HPDE6-E6E7 (cell line): ENCODE measurements around the gene PSG6.
"Not testable (repeated sequence)": the region's sequence is repeated elsewhere in the genome, so short reads cannot be mapped to it uniquely, and the experiment has no call there.

Source experiments
- DNase-seq: peaks from one replicate; pipeline ENCODE4 v3.0.0; 2011; ENCODE audit warnings: missing footprints; ENCODE audit errors: extremely low spot score

The PSG6 gene

GRCh38 chr19:42853231-42853630 lies 64.5 kb downstream of the PSG6 start:
- not testable (repeated sequence) for DNase-seq

DNA sequence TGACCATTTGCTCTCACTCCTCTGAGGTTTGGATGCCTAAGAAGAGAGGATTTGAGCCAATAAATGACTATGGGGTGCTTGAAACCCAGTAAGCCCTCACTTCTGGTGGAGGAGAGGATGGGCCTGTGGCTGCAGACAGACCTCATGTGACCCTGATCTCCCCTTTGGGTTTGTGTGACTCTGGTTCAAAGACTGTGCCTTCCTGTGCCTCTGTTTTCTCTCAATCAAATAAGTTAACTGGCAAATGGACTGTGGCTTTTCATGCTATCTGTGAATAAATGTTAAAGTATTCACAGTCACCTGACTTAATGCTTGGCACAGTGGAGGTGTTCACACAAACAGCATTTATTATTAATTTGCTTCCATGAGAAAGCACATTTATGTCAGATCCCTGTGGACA lies 64.9 kb downstream of the PSG6 start:
- DNase-seq: not testable (repeated sequence)
